Measurements from ENCODE around the gene LY6G5C. TPM values are rescaled to one million over a fixed set of nuclear protein-coding genes. Genes with fewer than 3 reads are reported as not detected.

The LY6G5C gene
- total and polyA plus RNA-seq, 2 donors (not counting 1 experiment from before 2014, with no cell fraction given), result 0.76 to 3.4 TPM

DNA sequence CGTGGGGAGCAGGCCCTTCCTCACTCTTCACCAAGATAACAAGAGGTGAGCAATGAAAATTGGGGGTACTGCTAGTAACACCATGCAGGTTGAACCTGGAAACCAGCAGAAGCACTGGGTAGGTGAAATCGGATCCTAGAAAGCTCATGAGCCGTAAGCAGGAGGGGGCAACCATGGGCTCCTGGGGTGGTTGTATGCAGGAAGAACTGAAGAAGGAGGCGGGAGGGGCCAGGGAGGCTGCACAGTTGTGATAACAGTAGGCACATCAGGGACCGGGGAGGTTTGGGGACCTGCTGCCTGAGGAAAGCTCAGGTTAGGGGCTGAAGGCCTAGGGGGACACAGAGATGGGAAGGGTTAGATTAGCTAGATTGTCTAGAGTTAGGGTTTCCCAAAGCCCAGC, 5.6 kb upstream of the LY6G5C start:
- intact Hi-C loops (cut with micrococcal nuclease), result no loop called here

DNA sequence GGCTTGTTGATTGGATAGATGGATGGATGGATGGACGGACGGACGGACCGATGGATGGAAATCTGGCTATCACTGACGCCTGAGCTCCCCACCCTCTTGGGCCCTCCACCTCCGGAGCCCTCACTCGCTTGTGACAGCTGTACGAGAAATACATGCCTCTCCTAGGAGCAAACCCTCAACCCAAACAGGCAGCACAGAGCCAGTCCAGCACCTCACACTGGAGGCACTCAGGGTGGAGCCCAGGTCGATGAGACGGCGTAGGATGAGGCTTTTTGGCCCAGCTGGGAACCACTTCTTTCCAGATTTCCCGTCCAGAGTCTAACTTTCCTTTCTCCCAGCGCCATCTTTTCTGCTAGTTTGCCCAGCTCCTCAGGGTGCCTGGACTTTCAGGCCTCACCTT, 2.7 kb upstream of the LY6G5C start:
- Histone ChIP-seq H3K27me3 (replicated peaks in 1 of 4; ENCODE audit: control extremely low read depth in 1 of 4, control insufficient read depth in 3 of 4, insufficient read depth in 4 of 4, low read length in 3 of 4) (no peaks in the 10 kb centered on the region), H3K4me2 (replicated peaks; ENCODE audit: low read depth, low read length, poor library complexity, severe bottlenecking) (no peak overlapping the region), H3K9ac (ENCODE audit: low read length) (no peak overlapping the region), H4K20me1 (ENCODE audit: control insufficient read depth, insufficient read depth, low read length, poor library complexity, severe bottlenecking) (no peaks in the 10 kb centered on the region), H3K79me2 (ENCODE audit: control insufficient read depth, insufficient read depth, low read length) (no peaks in the 10 kb centered on the region), H3K4me1 (ENCODE audit: control insufficient read depth in 2 of 2, insufficient read depth in 2 of 2, low read length in 2 of 2) (peaks cover 13 to 31% of the 10 kb centered on the region in 2 donors), H3K36me3 (replicated peaks in 1 of 2; ENCODE audit: control extremely low read depth in 1 of 2, control insufficient read depth in 1 of 2, extremely low read depth in 1 of 2, insufficient read depth in 2 of 2, low read length in 1 of 2) (peaks cover 0 to 31% of the 10 kb centered on the region in 2 experiments), H2AFZ (ENCODE audit: insufficient read depth, low read depth, low read length, poor library complexity, severe bottlenecking) (no peak overlapping the region), H3K27ac (ENCODE audit: low read length in 2 of 2) (no peak overlapping the region), H3K4me3 (ENCODE audit: control extremely low read depth in 1 of 5, extremely low read depth in 1 of 5, insufficient read depth in 1 of 5, low read depth in 2 of 5, low read length in 4 of 5) (no peak overlapping the region), H3K9me3 (ENCODE audit: control extremely low read depth in 1 of 3, control insufficient read depth in 2 of 3, insufficient read depth in 1 of 3, low read length in 2 of 3) (no peaks in the 10 kb centered on the region)
- no peak overlapping the region for H3K4me3 Mint-ChIP-seq
- TF ChIP-seq CTCF (IDR thresholded peaks at IDR 0.05) (no peak), EZH2 (IDR thresholded peaks at IDR 0.05; ENCODE audit: borderline replicate concordance, insufficient read depth, low read depth, low read length, poor library complexity, severe bottlenecking) (no peak)
- peak overlapping the region; percentile 59 for H3K27ac Mint-ChIP-seq
- WGBS (ENCODE audit: insufficient coverage), result 99% methylated on average over 8 of the region's 13 CpGs
- H3K27me3 Mint-ChIP-seq, result no peaks in the 10 kb centered on the region
- intact Hi-C loops (cut with micrococcal nuclease), result no loop called here
- no peaks in the 10 kb centered on the region for H3K9me3 Mint-ChIP-seq (ENCODE audit: insufficient read depth)
- ATAC-seq (ENCODE audit: low read depth) (no peak), DNase-seq (no peak)
- POLR2A ChIA-PET, result interaction anchor here (1.0 kb wide), 1 partner anchor 22 kb away, joined by 3 read pairs; no protein-coding TSS in a partner anchor
- CTCF ChIA-PET, result interaction anchor here (0.6 to 1.8 kb wide), 4 partner anchors 40 to 146 kb away, joined by 3 to 9 read pairs (median 4); partner anchors contain the start of gene MPIG6B
- H3K4me1 Mint-ChIP-seq, result peaks cover 25% of the 10 kb centered on the region

More for the DNA sequence above, 5.6 kb upstream of the LY6G5C start:
- H3K4me2 ChIP-seq (replicated peaks; ENCODE audit: low read depth, low read length, poor library complexity, severe bottlenecking), result no peak overlapping the region
- ATAC-seq (ENCODE audit: low read depth), result no peak
- H3K27ac Mint-ChIP-seq, result no peak overlapping the region
- no peak for TF ChIP-seq CTCF (IDR thresholded peaks at IDR 0.05)
- no peak for TF ChIP-seq EZH2 (IDR thresholded peaks at IDR 0.05; ENCODE audit: borderline replicate concordance, insufficient read depth, low read depth, low read length, poor library complexity, severe bottlenecking)
- no peaks in the 10 kb centered on the region for H3K79me2 ChIP-seq (ENCODE audit: control insufficient read depth, insufficient read depth, low read length)
- no peaks in the 10 kb centered on the region for H3K9me3 ChIP-seq (ENCODE audit: control extremely low read depth in 1 of 3, control insufficient read depth in 2 of 3, insufficient read depth in 1 of 3, low read length in 2 of 3)
- peaks cover 28% of the 10 kb centered on the region for H3K4me1 Mint-ChIP-seq
- H3K27me3 Mint-ChIP-seq, result no peaks in the 10 kb centered on the region
- peaks cover 17 to 34% of the 10 kb centered on the region in 2 donors for H3K4me1 ChIP-seq (ENCODE audit: control insufficient read depth in 2 of 2, insufficient read depth in 2 of 2, low read length in 2 of 2)
- H3K9ac ChIP-seq (ENCODE audit: low read length), result no peak overlapping the region
- peaks cover 0 to 57% of the 10 kb centered on the region in 2 experiments for H3K36me3 ChIP-seq (replicated peaks in 1 of 2; ENCODE audit: control extremely low read depth in 1 of 2, control insufficient read depth in 1 of 2, extremely low read depth in 1 of 2, insufficient read depth in 2 of 2, low read length in 1 of 2)
- 92% methylated on average over 4 of the region's 5 CpGs for WGBS (ENCODE audit: insufficient coverage)
- DNase-seq, result no peak
- H3K4me3 ChIP-seq (ENCODE audit: control extremely low read depth in 1 of 5, extremely low read depth in 1 of 5, insufficient read depth in 1 of 5, low read depth in 2 of 5, low read length in 4 of 5), result no peak overlapping the region
- CTCF ChIA-PET, result interaction anchor here (1.3 to 1.4 kb wide), 2 partner anchors 135 to 144 kb away, joined by 4 to 6 read pairs; no protein-coding TSS in a partner anchor
- no peaks in the 10 kb centered on the region for H4K20me1 ChIP-seq (ENCODE audit: control insufficient read depth, insufficient read depth, low read length, poor library complexity, severe bottlenecking)
- H2AFZ ChIP-seq (ENCODE audit: insufficient read depth, low read depth, low read length, poor library complexity, severe bottlenecking), result no peak overlapping the region
- H3K27ac ChIP-seq (ENCODE audit: low read length in 2 of 2), result no peak overlapping the region
- H3K4me3 Mint-ChIP-seq, result no peak overlapping the region
- H3K9me3 Mint-ChIP-seq (ENCODE audit: insufficient read depth), result no peaks in the 10 kb centered on the region
- H3K27me3 ChIP-seq (replicated peaks in 1 of 4; ENCODE audit: control extremely low read depth in 1 of 4, control insufficient read depth in 3 of 4, insufficient read depth in 4 of 4, low read length in 3 of 4), result no peaks in the 10 kb centered on the region
- POLR2A ChIA-PET, result no interaction called here

Measured in B cell (primary cell).